ENCODE data around the gene PERCC1. TPM values are rescaled to one million over a fixed set of nuclear protein-coding genes. Genes with fewer than 3 reads are reported as not detected.

The PERCC1 gene
- total RNA-seq, 3 donors from 2014 or later = not detected

DNA sequence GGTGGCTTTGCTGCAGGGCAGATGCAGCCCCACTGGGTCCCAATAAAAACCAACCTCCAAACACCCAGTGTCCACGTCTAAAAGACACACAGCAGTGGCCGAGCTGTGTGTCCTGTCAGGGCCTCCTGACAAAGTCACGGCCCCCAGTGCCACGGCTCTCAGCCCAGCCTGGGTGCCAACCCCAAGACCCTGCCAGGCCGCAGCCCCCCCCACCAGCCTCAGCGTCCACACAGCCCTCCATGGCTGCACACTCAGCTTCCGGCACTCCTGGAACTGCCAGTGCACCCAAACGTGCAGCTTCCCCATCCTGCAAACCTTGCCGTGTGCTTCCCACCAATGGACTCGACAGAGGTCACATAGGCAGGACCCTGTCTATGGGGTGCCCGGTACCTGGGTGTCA, 17.1 kb downstream of the PERCC1 start:
- Histone ChIP-seq H3K36me3 (peaks cover 4% of the 10 kb centered on the region), H3K9me3 (no peaks in the 10 kb centered on the region), H3K27ac (no peak overlapping the region), H3K27me3 (no peaks in the 10 kb centered on the region), H3K4me1 (no peaks in the 10 kb centered on the region), H3K4me3 (no peak overlapping the region)
- no peak for DNase-seq (ENCODE audit: low spot score in 2 of 2)
- intact Hi-C loops (cut with DNase I; ENCODE audit: low total_unique reads) = no loop called here
- TF ChIP-seq, protein P1, sequence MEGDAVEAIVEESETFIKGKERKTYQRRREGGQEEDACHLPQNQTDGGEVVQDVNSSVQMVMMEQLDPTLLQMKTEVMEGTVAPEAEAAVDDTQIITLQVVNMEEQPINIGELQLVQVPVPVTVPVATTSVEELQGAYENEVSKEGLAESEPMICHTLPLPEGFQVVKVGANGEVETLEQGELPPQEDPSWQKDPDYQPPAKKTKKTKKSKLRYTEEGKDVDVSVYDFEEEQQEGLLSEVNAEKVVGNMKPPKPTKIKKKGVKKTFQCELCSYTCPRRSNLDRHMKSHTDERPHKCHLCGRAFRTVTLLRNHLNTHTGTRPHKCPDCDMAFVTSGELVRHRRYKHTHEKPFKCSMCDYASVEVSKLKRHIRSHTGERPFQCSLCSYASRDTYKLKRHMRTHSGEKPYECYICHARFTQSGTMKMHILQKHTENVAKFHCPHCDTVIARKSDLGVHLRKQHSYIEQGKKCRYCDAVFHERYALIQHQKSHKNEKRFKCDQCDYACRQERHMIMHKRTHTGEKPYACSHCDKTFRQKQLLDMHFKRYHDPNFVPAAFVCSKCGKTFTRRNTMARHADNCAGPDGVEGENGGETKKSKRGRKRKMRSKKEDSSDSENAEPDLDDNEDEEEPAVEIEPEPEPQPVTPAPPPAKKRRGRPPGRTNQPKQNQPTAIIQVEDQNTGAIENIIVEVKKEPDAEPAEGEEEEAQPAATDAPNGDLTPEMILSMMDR (IDR thresholded peaks at IDR 0.05) = no peak
- TF ChIP-seq POLR2AphosphoS5 (IDR thresholded peaks at IDR 0.05) (no peak), POLR2A (IDR thresholded peaks at IDR 0.05) (no peak)

DNA sequence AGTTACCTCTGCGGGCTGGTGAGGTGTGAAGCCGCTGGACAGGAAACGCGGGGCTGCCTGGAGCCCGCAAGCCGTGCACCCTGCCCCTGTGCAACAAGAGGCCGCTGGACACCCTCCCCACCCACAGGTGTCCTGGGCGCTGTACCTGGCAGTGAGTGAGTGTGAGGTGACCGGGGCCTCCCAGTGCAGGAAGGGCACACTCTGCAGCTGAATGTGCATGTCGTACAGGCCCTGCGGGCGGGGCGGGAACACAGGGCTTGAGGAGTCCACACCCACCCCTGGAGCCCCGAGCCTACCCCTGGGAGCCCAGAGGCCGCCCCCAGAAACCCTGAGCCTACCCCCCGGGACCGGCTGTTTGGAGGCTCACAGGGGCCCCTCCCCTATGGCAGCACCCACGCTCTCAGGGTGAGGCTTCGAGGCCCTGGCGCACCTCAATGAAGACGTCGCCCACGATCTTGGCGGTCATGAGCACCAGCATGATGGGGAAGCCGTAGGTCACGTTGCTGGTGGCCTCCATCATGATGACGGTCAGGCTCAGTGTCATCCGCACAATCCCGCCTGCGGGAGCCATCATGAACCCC, 17.7 kb downstream of the PERCC1 start:
- Histone ChIP-seq H3K36me3 (peaks cover 8% of the 10 kb centered on the region), H3K9me3 (no peaks in the 10 kb centered on the region)
- intact Hi-C loops (cut with DNase I; ENCODE audit: low total_unique reads) = no loop called here

DNA sequence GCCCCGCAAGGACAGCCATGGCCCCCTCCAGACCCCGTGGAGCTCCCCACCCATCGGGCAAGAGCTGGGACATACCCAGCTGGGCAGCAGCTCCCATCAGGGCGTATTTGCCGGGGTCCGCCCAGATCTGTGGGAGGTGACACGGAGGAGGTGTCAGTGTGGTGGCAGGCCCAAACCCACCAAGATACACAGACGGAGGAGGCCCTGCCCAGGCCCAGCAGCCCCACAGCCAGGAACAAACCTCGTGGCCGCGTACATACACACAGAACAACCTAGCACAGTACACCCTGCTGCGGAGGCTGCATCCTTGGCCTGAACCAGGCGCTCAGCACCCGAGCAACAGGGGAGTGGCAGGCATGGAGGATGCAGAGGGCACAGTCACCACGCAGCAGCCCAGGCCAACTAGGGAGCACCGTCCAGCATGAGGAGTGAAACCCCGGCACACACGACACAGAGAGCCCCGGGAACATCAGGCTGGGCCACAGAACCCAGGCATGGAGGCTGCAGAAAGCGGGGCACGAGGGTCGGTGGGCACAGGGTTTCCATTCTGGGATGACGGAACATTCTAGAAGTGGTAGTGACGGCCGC, 18.4 kb downstream of the PERCC1 start:
- intact Hi-C loops (cut with DNase I; ENCODE audit: low total_unique reads) = no loop called here
- no peaks in the 10 kb centered on the region for H3K4me1 ChIP-seq
- peaks cover 8% of the 10 kb centered on the region for H3K36me3 ChIP-seq

More for the DNA sequence above, 17.7 kb downstream of the PERCC1 start:
- Histone ChIP-seq H3K27me3 (no peaks in the 10 kb centered on the region), H3K27ac (no peak overlapping the region), H3K4me1 (no peaks in the 10 kb centered on the region), H3K4me3 (no peak overlapping the region)
- DNase-seq (ENCODE audit: low spot score in 2 of 2) = no peak
- TF ChIP-seq POLR2AphosphoS5 (IDR thresholded peaks at IDR 0.05) = no peak
- TF ChIP-seq, protein P1 (IDR thresholded peaks at IDR 0.05) = no peak
- TF ChIP-seq POLR2A (IDR thresholded peaks at IDR 0.05) = no peak

DNA sequence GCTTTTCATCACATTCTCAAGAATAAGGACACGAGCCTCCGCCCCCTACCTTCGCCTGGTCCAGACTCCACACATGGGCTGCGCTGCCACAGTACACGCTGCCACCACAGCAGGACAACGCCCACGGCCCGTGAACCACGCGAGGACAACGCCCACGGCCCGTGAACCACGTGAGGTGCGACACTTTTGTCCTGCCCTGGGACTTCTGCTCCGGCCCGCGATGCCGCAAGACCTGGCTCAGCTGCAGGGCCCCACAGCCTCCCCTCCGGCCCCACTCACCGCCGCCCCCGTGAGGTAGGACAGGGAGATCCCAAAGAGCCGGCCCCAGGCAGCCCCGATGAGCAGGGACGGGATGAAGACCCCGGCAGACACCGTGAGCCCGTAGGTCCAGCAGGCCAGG, 19.3 kb downstream of the PERCC1 start:
- peaks cover 8% of the 10 kb centered on the region for H3K36me3 ChIP-seq
- TF ChIP-seq POLR2AphosphoS5 (IDR thresholded peaks at IDR 0.05) (no peak), POLR2A (IDR thresholded peaks at IDR 0.05) (no peak)
- TF ChIP-seq, protein P1 (IDR thresholded peaks at IDR 0.05) = no peak
- no peaks in the 10 kb centered on the region for H3K27me3 ChIP-seq

More for the DNA sequence above, 18.4 kb downstream of the PERCC1 start:
- DNase-seq (ENCODE audit: low spot score in 2 of 2) = no peak
- Histone ChIP-seq H3K27me3 (no peaks in the 10 kb centered on the region), H3K27ac (no peak overlapping the region), H3K9me3 (no peaks in the 10 kb centered on the region), H3K4me3 (no peak overlapping the region)
- TF ChIP-seq, protein P1 (IDR thresholded peaks at IDR 0.05) = no peak
- no peak for TF ChIP-seq POLR2AphosphoS5 (IDR thresholded peaks at IDR 0.05)
- no peak for TF ChIP-seq POLR2A (IDR thresholded peaks at IDR 0.05)

GRCh38 chr16:1450841-1451240, 20.0 kb downstream of the PERCC1 start:
- no peaks in the 10 kb centered on the region for H3K27me3 ChIP-seq
- DNase-seq (ENCODE audit: low spot score in 2 of 2) = no peak
- TF ChIP-seq, protein P1 (IDR thresholded peaks at IDR 0.05) = no peak
- TF ChIP-seq POLR2A (IDR thresholded peaks at IDR 0.05) (no peak), POLR2AphosphoS5 (IDR thresholded peaks at IDR 0.05) (no peak)
- H3K4me1 ChIP-seq = no peaks in the 10 kb centered on the region
- no peaks in the 10 kb centered on the region for H3K9me3 ChIP-seq
- no peak overlapping the region for H3K4me3 ChIP-seq
- no peak overlapping the region for H3K27ac ChIP-seq
- peaks cover 8% of the 10 kb centered on the region for H3K36me3 ChIP-seq
- intact Hi-C loops (cut with DNase I; ENCODE audit: low total_unique reads) = loop anchor here (10.0 kb wide), 1 partner anchor 386 kb away; no protein-coding TSS in a partner anchor

More for the DNA sequence above, 19.3 kb downstream of the PERCC1 start:
- no peak for DNase-seq (ENCODE audit: low spot score in 2 of 2)
- no peak overlapping the region for H3K27ac ChIP-seq
- intact Hi-C loops (cut with DNase I; ENCODE audit: low total_unique reads) = loop anchor here (10.0 kb wide), 1 partner anchor 385 kb away; no protein-coding TSS in a partner anchor
- H3K4me1 ChIP-seq = no peaks in the 10 kb centered on the region
- no peak overlapping the region for H3K4me3 ChIP-seq
- H3K9me3 ChIP-seq = no peaks in the 10 kb centered on the region
